Measurements from ENCODE around the gene HELLS. TPM values are rescaled to one million over a fixed set of nuclear protein-coding genes. Genes with fewer than 3 reads are reported as not detected.

The HELLS gene
- total RNA-seq, 2 donors from 2014 or later = 17.9 to 81.1 TPM

DNA sequence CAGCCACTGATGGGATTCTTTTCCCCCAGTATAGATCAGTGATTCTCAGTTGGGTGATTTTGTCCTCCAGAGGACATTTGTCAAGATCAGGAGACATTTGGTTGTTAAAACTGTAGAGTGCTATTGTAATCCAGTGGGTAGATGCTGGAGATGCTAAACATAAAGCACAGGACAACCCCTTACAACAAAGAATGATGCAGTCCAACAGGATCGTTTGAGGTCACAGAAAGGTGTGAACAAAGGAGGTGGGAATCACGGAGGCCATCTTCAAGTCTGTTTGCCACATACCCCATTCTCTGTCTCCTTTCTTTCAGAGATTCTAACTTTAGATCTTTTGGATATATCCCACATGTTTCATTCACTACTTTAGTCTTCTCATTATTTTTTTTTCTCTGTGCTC lies 69.0 kb downstream of the HELLS start:
- no peaks in the 10 kb centered on the region for H3K27me3 ChIP-seq
- no peak for DNase-seq
- H3K36me3 ChIP-seq = no peaks in the 10 kb centered on the region
- TF ChIP-seq, protein P1, sequence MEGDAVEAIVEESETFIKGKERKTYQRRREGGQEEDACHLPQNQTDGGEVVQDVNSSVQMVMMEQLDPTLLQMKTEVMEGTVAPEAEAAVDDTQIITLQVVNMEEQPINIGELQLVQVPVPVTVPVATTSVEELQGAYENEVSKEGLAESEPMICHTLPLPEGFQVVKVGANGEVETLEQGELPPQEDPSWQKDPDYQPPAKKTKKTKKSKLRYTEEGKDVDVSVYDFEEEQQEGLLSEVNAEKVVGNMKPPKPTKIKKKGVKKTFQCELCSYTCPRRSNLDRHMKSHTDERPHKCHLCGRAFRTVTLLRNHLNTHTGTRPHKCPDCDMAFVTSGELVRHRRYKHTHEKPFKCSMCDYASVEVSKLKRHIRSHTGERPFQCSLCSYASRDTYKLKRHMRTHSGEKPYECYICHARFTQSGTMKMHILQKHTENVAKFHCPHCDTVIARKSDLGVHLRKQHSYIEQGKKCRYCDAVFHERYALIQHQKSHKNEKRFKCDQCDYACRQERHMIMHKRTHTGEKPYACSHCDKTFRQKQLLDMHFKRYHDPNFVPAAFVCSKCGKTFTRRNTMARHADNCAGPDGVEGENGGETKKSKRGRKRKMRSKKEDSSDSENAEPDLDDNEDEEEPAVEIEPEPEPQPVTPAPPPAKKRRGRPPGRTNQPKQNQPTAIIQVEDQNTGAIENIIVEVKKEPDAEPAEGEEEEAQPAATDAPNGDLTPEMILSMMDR (IDR thresholded peaks at IDR 0.05) = no peak
- no peaks in the 10 kb centered on the region for H3K9me3 ChIP-seq
- H3K4me3 ChIP-seq = no peak overlapping the region
- no peaks in the 10 kb centered on the region for H3K4me1 ChIP-seq
- intact Hi-C loops (cut with DNase I) = no loop called here
- H3K27ac ChIP-seq = no peak overlapping the region
- H3K9ac ChIP-seq (ENCODE audit: low read depth in 2 of 2, low read length in 2 of 2) = no peak overlapping the region

DNA sequence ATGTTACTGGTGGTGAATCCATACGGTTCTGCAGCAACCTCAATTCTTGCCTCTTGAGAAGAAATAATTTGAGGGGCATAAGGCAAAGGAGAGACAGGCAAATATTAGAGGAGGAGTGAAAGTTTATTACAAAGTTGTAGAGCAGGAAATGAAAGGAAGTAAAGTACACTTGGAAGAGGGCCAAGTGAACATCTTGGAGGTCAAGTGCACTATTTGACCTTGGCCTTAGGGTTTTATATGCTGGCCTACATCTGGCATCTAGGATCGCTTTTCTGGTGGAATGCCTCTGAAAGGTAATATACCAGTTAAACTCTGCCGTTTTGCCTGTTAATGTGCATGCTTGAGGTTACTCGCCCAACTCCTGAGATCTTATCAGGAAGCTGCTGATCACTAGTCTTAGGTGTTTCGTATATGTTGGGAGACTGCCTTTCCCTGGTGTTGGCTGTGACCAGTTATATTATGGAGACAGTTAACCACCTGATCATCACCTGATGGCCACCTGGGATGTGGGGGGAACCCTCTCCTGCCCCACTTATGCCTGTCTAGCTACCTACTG lies 71.9 kb downstream of the HELLS start:
- Histone ChIP-seq H3K36me3 (no peaks in the 10 kb centered on the region), H3K27me3 (no peaks in the 10 kb centered on the region), H3K9ac (ENCODE audit: low read depth in 2 of 2, low read length in 2 of 2) (no peak overlapping the region), H3K27ac (no peak overlapping the region), H3K4me1 (no peaks in the 10 kb centered on the region), H3K4me3 (no peak overlapping the region), H3K9me3 (no peaks in the 10 kb centered on the region)
- intact Hi-C loops (cut with DNase I) = no loop called here
- TF ChIP-seq, protein P1 (IDR thresholded peaks at IDR 0.05) = no peak
- no peak for DNase-seq

DNA sequence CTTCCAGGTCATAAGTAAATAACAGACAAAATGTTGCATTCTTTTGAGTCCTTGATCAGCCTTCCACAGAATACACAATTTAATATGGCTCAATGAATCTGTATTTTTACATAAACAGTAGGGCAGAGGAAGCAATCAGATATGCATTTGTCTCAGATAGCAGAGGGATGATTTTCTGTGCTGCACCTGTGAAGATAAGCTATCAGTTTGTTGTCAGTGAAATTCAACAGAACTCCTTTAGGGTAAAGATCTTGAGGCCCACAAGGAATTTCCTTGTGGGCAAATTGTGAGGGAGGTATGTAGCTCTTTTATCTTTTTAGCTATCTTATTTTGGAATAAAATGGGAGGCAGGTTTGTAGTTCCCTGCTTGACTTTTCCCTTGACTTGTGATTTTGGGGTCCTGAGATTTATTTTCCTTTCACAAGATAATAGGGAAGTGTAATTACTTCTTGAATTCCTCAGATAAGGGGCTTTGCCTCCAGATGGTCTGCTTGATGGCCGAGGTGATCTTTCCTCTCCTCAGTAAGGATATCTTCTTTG lies 77.1 kb downstream of the HELLS start:
- no peak overlapping the region for H3K4me3 ChIP-seq
- TF ChIP-seq, protein P1 (IDR thresholded peaks at IDR 0.05) = no peak
- H3K4me1 ChIP-seq = no peaks in the 10 kb centered on the region
- H3K9me3 ChIP-seq = no peaks in the 10 kb centered on the region
- intact Hi-C loops (cut with DNase I) = no loop called here
- no peaks in the 10 kb centered on the region for H3K36me3 ChIP-seq
- no peak for DNase-seq
- no peak overlapping the region for H3K27ac ChIP-seq
- H3K9ac ChIP-seq (ENCODE audit: low read depth in 2 of 2, low read length in 2 of 2) = no peak overlapping the region
- H3K27me3 ChIP-seq = no peaks in the 10 kb centered on the region

DNA sequence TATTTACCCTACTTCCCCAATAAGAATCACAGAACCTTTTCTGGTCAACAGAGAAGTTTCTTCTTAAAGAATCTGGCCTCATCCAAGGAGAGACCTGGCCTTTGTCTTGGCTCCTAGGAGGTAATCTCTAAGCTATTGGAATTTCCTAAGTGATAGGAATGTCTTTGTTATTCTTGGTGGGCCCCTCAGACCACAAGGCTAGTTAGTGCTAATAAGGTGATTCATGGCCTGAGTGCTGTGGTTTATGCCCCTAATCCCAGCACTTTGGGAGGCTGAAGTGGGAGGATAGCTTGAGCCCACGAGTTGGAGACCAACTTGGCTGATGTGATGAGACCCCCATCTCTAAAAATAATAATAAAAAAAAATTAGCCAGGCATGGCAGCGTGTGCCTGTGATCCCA lies 78.0 kb downstream of the HELLS start:
- Histone ChIP-seq H3K27me3 (no peaks in the 10 kb centered on the region), H3K4me3 (no peak overlapping the region), H3K36me3 (no peaks in the 10 kb centered on the region), H3K27ac (no peak overlapping the region), H3K9ac (ENCODE audit: low read depth in 2 of 2, low read length in 2 of 2) (no peak overlapping the region), H3K4me1 (no peaks in the 10 kb centered on the region), H3K9me3 (no peaks in the 10 kb centered on the region)
- intact Hi-C loops (cut with DNase I) = no loop called here
- TF ChIP-seq, protein P1 (IDR thresholded peaks at IDR 0.05) = no peak
- DNase-seq = no peak

DNA sequence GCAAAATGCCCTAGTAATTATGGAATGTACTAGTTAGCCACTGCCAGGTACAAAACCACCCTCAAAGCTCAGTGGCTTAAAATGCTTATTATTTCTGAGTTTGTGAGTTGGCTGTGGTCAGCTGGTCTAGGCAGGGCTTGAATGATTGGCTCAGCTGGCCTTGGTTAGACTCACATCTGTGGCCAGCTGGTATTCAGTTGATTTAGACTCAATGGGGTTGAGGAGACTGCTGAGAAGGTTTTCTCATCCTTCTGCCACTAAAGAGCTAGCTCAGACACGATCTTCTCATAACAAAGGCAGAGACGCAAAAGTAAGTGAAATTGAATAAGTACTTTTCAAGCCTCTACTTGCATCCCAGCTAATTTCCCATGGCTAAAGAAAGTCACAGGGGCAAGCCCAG lies 80.9 kb downstream of the HELLS start:
- intact Hi-C loops (cut with DNase I) = no loop called here
- Histone ChIP-seq H3K4me3 (no peak overlapping the region), H3K27me3 (no peaks in the 10 kb centered on the region), H3K36me3 (no peaks in the 10 kb centered on the region), H3K9ac (ENCODE audit: low read depth in 2 of 2, low read length in 2 of 2) (no peak overlapping the region), H3K9me3 (no peaks in the 10 kb centered on the region), H3K27ac (no peak overlapping the region), H3K4me1 (no peaks in the 10 kb centered on the region)
- DNase-seq = no peak
- TF ChIP-seq, protein P1 (IDR thresholded peaks at IDR 0.05) = no peak
